ENCODE measurements around the gene PPIE. TPM values are rescaled to one million over a fixed set of nuclear protein-coding genes. Genes with fewer than 3 reads are reported as not detected.

Gene PPIE
- total and polyA plus RNA-seq, 2 experiments from 2014 or later: 35.5 to 61.2 TPM

DNA sequence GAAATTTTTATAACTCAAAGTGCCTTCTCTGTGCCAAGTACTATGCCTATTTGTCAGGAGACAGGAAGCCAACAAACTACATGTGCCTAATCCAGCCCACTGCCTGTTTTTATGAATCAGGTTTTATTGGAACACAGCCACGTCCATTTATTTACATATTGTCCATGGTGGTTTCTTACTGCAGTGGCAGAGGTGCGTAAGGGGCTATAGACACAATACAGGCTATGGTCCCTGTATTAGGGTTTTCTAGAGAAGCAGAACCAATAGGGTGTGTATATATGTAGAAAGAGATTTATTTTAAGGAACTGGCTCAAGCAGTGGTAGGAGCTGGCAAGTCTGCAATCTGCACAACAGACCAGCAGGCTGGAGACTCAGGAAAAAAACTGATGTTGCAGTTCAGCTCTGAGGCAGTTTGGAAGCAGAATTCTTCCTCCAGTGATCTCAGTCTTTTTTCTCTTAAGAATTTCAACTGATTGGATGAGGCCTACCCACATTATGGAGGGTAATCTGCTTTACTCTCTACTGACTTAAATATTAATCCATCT, 15.4 kb downstream of the PPIE start:
- TF ChIP-seq, protein P1, sequence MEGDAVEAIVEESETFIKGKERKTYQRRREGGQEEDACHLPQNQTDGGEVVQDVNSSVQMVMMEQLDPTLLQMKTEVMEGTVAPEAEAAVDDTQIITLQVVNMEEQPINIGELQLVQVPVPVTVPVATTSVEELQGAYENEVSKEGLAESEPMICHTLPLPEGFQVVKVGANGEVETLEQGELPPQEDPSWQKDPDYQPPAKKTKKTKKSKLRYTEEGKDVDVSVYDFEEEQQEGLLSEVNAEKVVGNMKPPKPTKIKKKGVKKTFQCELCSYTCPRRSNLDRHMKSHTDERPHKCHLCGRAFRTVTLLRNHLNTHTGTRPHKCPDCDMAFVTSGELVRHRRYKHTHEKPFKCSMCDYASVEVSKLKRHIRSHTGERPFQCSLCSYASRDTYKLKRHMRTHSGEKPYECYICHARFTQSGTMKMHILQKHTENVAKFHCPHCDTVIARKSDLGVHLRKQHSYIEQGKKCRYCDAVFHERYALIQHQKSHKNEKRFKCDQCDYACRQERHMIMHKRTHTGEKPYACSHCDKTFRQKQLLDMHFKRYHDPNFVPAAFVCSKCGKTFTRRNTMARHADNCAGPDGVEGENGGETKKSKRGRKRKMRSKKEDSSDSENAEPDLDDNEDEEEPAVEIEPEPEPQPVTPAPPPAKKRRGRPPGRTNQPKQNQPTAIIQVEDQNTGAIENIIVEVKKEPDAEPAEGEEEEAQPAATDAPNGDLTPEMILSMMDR (IDR thresholded peaks at IDR 0.05; ENCODE audit: poor library complexity): no peak
- TF ChIP-seq EZH2phosphoT487 (IDR thresholded peaks at IDR 0.05; ENCODE audit: low read depth, severe bottlenecking, unreplicated experiment): no peak
- TF ChIP-seq EZH2 (IDR thresholded peaks at IDR 0.05; ENCODE audit: borderline replicate concordance): no peak
- Histone ChIP-seq H3K27me3 (no peaks in the 10 kb centered on the region), H3K79me2 (no peaks in the 10 kb centered on the region), H3K36me3 (replicated peaks; ENCODE audit: insufficient read depth, low read depth) (no peaks in the 10 kb centered on the region), H2AFZ (no peak overlapping the region), H4K20me1 (ENCODE audit: insufficient read depth, poor library complexity, severe bottlenecking) (no peaks in the 10 kb centered on the region), H3K9me2 (replicated peaks; ENCODE audit: insufficient read depth) (no peaks in the 10 kb centered on the region), H3K4me1 (ENCODE audit: insufficient read depth) (no peaks in the 10 kb centered on the region), H3K4me2 (no peak overlapping the region), H3K4me3 (no peak overlapping the region), H3K9me3 (ENCODE audit: low read depth) (no peaks in the 10 kb centered on the region), H3K27ac (no peak overlapping the region)
- 70% methylated on average over 2 of the region's 2 CpGs for WGBS (ENCODE audit: low lambda C conversion rate, missing lambda C conversion rate)
- DNase-seq (ENCODE audit: low spot score): no peak

DNA sequence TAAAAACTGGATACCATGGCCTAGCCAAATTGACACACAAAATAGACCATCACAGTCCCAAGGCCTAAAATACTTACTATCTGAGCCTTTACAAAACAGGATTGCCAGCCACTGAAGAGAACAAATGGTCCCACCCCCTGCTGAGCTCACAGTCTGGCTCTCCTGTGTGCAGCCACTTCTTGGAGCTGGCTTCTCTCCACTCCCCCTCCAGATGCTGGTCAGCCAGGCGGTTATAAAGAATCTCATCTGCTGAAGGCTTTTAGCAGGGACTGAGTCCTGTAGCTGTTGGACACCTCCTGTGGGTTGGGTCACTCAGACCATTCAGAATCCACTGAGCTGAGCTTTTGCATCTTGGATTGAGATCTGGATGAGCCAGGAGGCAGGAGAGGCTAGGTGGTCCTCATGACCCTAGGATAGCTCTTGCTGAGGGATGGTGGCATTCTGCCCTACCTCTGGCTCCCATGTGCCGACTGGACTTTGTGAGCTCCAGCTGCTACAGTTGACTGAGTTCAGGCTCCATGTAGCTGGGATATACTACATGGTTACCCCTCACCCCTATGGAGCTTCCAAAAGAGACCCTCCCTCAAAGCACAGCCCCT, 16.3 kb downstream of the PPIE start:
- no peaks in the 10 kb centered on the region for H3K9me2 ChIP-seq (replicated peaks; ENCODE audit: insufficient read depth)
- H3K4me2 ChIP-seq: no peak overlapping the region
- H3K27ac ChIP-seq: no peak overlapping the region
- H3K79me2 ChIP-seq: no peaks in the 10 kb centered on the region
- no peaks in the 10 kb centered on the region for H3K4me1 ChIP-seq (ENCODE audit: insufficient read depth)
- no peaks in the 10 kb centered on the region for H3K36me3 ChIP-seq (replicated peaks; ENCODE audit: insufficient read depth, low read depth)
- no peaks in the 10 kb centered on the region for H4K20me1 ChIP-seq (ENCODE audit: insufficient read depth, poor library complexity, severe bottlenecking)
- no peaks in the 10 kb centered on the region for H3K27me3 ChIP-seq
- no peak overlapping the region for H3K4me3 ChIP-seq
- DNase-seq (ENCODE audit: low spot score): no peak
- no peaks in the 10 kb centered on the region for H3K9me3 ChIP-seq (ENCODE audit: low read depth)
- TF ChIP-seq EZH2 (IDR thresholded peaks at IDR 0.05; ENCODE audit: borderline replicate concordance) (no peak), EZH2phosphoT487 (IDR thresholded peaks at IDR 0.05; ENCODE audit: low read depth, severe bottlenecking, unreplicated experiment) (no peak)
- TF ChIP-seq, protein P1 (IDR thresholded peaks at IDR 0.05; ENCODE audit: poor library complexity): no peak
- 68% methylated on average over 2 of the region's 2 CpGs for WGBS (ENCODE audit: low lambda C conversion rate, missing lambda C conversion rate)
- H2AFZ ChIP-seq: no peak overlapping the region

DNA sequence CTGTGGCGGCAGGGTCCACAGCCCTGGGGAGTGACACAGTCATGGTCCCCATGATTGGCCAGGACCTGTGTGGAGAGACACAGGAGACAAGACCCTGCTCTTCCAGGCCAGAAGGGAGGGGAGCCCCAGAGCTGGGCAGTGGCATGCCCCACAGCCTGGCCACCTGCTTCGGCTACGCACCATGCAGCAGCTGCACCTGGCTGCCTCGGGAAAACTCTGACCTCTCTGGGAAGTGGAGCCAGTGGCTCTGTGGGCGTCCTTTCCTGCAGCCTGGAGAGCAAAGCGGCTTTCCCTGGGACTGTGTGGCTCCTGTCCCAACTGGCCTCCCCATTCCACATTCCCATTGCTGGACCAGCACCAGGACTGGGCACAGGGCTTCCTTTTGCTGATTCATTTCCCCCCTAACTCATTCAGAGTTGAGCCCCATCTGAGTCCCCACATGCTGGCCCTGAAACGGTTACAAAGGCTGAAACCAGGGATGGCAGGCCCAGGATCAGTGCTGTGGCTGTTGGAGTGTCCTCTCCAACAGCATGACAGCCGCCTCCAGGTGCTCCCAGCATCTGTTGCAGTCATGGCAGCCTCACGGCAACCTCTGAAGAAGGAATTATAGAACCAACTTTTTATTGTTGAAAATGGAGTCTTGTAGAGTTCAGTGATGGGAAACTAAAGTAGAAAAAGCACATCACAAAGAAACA, 17.4 kb downstream of the PPIE start:
- no peaks in the 10 kb centered on the region for H3K4me1 ChIP-seq (ENCODE audit: insufficient read depth)
- 94% methylated on average over 9 of the region's 9 CpGs for WGBS (ENCODE audit: low lambda C conversion rate, missing lambda C conversion rate)
- DNase-seq (ENCODE audit: low spot score): no peak
- no peaks in the 10 kb centered on the region for H3K9me2 ChIP-seq (replicated peaks; ENCODE audit: insufficient read depth)
- H3K27ac ChIP-seq: no peak overlapping the region
- no peak for TF ChIP-seq EZH2 (IDR thresholded peaks at IDR 0.05; ENCODE audit: borderline replicate concordance)
- TF ChIP-seq, protein P1 (IDR thresholded peaks at IDR 0.05; ENCODE audit: poor library complexity): no peak
- no peak for TF ChIP-seq EZH2phosphoT487 (IDR thresholded peaks at IDR 0.05; ENCODE audit: low read depth, severe bottlenecking, unreplicated experiment)
- no peak overlapping the region for H2AFZ ChIP-seq
- no peaks in the 10 kb centered on the region for H3K9me3 ChIP-seq (ENCODE audit: low read depth)
- no peaks in the 10 kb centered on the region for H3K79me2 ChIP-seq
- H4K20me1 ChIP-seq (ENCODE audit: insufficient read depth, poor library complexity, severe bottlenecking): no peaks in the 10 kb centered on the region
- H3K4me2 ChIP-seq: no peak overlapping the region
- no peaks in the 10 kb centered on the region for H3K27me3 ChIP-seq
- H3K4me3 ChIP-seq: no peak overlapping the region
- no peaks in the 10 kb centered on the region for H3K36me3 ChIP-seq (replicated peaks; ENCODE audit: insufficient read depth, low read depth)
